ENCODE data around the gene KCNK3.

Gene KCNK3

GRCh38 chr2:26682155-26682554 is 10.4 kb upstream of the KCNK3 start:
- DNase-seq, result no peak
- in situ Hi-C loops (cut with HindIII; ENCODE audit: low pct_ligation_motif_present, low pct_unique_long_range_greater_than_20kb, low sequenced_read_pairs), result no loop called here

GRCh38 chr2:26683583-26683982 is 8.9 kb upstream of the KCNK3 start:
- DNase-seq, result no peak
- in situ Hi-C loops (cut with HindIII; ENCODE audit: low pct_ligation_motif_present, low pct_unique_long_range_greater_than_20kb, low sequenced_read_pairs), result no loop called here

GRCh38 chr2:26685341-26685740 is 7.2 kb upstream of the KCNK3 start:
- in situ Hi-C loops (cut with HindIII; ENCODE audit: low pct_ligation_motif_present, low pct_unique_long_range_greater_than_20kb, low sequenced_read_pairs), result no loop called here
- DNase-seq, result no peak

GRCh38 chr2:26685989-26686839 is 6.3 kb upstream of the KCNK3 start:
- in situ Hi-C loops (cut with HindIII; ENCODE audit: low pct_ligation_motif_present, low pct_unique_long_range_greater_than_20kb, low sequenced_read_pairs), result no loop called here
- DNase-seq, result no peak

GRCh38 chr2:26687328-26687727 is 5.2 kb upstream of the KCNK3 start:
- DNase-seq, result no peak
- in situ Hi-C loops (cut with HindIII; ENCODE audit: low pct_ligation_motif_present, low pct_unique_long_range_greater_than_20kb, low sequenced_read_pairs), result no loop called here

- in situ Hi-C loops (cut with HindIII; ENCODE audit: low pct_ligation_motif_present, low pct_unique_long_range_greater_than_20kb, low sequenced_read_pairs), result no loop called here
- DNase-seq, result no peak
Observed at GRCh38 chr2:26687801-26688200, 4.7 kb upstream of the KCNK3 start.

GRCh38 chr2:26691161-26691560 is 1.4 kb upstream of the KCNK3 start:
- in situ Hi-C loops (cut with HindIII; ENCODE audit: low pct_ligation_motif_present, low pct_unique_long_range_greater_than_20kb, low sequenced_read_pairs), result no loop called here
- DNase-seq, result peak; percentile 33

GRCh38 chr2:26691881-26692278 is 642 bp upstream of the KCNK3 start:
- DNase-seq, result no peak
- in situ Hi-C loops (cut with HindIII; ENCODE audit: low pct_ligation_motif_present, low pct_unique_long_range_greater_than_20kb, low sequenced_read_pairs), result no loop called here

GRCh38 chr2:26692897-26693849 is 651 bp downstream of the KCNK3 start:
- in situ Hi-C loops (cut with HindIII; ENCODE audit: low pct_ligation_motif_present, low pct_unique_long_range_greater_than_20kb, low sequenced_read_pairs), result no loop called here
- peak; percentile 72 for DNase-seq

- no peak for DNase-seq
- in situ Hi-C loops (cut with HindIII; ENCODE audit: low pct_ligation_motif_present, low pct_unique_long_range_greater_than_20kb, low sequenced_read_pairs), result no loop called here
Observed at GRCh38 chr2:26694001-26694400, 1.5 kb downstream of the KCNK3 start.

GRCh38 chr2:26696351-26696816 is 3.9 kb downstream of the KCNK3 start:
- in situ Hi-C loops (cut with HindIII; ENCODE audit: low pct_ligation_motif_present, low pct_unique_long_range_greater_than_20kb, low sequenced_read_pairs), result no loop called here
- DNase-seq, result peak; percentile 99

GRCh38 chr2:26697425-26697824 is 4.9 kb downstream of the KCNK3 start:
- DNase-seq, result no peak
- in situ Hi-C loops (cut with HindIII; ENCODE audit: low pct_ligation_motif_present, low pct_unique_long_range_greater_than_20kb, low sequenced_read_pairs), result no loop called here

GRCh38 chr2:26699295-26699694 is 6.8 kb downstream of the KCNK3 start:
- in situ Hi-C loops (cut with HindIII; ENCODE audit: low pct_ligation_motif_present, low pct_unique_long_range_greater_than_20kb, low sequenced_read_pairs), result no loop called here
- DNase-seq, result no peak

- in situ Hi-C loops (cut with HindIII; ENCODE audit: low pct_ligation_motif_present, low pct_unique_long_range_greater_than_20kb, low sequenced_read_pairs), result no loop called here
Observed at GRCh38 chr2:26700078-26700477, 7.6 kb downstream of the KCNK3 start.

GRCh38 chr2:26701596-26701995 is 9.1 kb downstream of the KCNK3 start:
- no peak for DNase-seq
- in situ Hi-C loops (cut with HindIII; ENCODE audit: low pct_ligation_motif_present, low pct_unique_long_range_greater_than_20kb, low sequenced_read_pairs), result no loop called here

More at GRCh38 chr2:26700078-26700477, 7.6 kb downstream of the KCNK3 start:
- no peak for DNase-seq

- DNase-seq, result no peak
- in situ Hi-C loops (cut with HindIII; ENCODE audit: low pct_ligation_motif_present, low pct_unique_long_range_greater_than_20kb, low sequenced_read_pairs), result no loop called here
Observed at GRCh38 chr2:26702025-26702424, 9.5 kb downstream of the KCNK3 start.

- DNase-seq, result peak; percentile 52
- in situ Hi-C loops (cut with HindIII; ENCODE audit: low pct_ligation_motif_present, low pct_unique_long_range_greater_than_20kb, low sequenced_read_pairs), result no loop called here
Observed at GRCh38 chr2:26704441-26704977, 12.0 kb downstream of the KCNK3 start.

GRCh38 chr2:26705126-26705525 is 12.6 kb downstream of the KCNK3 start:
- DNase-seq, result no peak
- in situ Hi-C loops (cut with HindIII; ENCODE audit: low pct_ligation_motif_present, low pct_unique_long_range_greater_than_20kb, low sequenced_read_pairs), result no loop called here

- in situ Hi-C loops (cut with HindIII; ENCODE audit: low pct_ligation_motif_present, low pct_unique_long_range_greater_than_20kb, low sequenced_read_pairs), result no loop called here
- no peak for DNase-seq
Observed at GRCh38 chr2:26706093-26706492, 13.6 kb downstream of the KCNK3 start.

Measured in ACHN (cell line).